DND-41 (cell line): ENCODE results near the gene LPCAT2.

ENCODE experiments used
- CTCF ChIP-seq: IDR thresholded peaks from 2 replicates; pipeline ENCODE4 v1.5.1; 2012; ENCODE audit warnings: borderline replicate concordance, low read length, moderate library complexity, mild to moderate bottlenecking; ENCODE audit not compliant: poor library complexity, severe bottlenecking; ENCODE audit errors: extremely low read depth
- EZH2 ChIP-seq: IDR thresholded peaks from 3 replicates; pipeline ENCODE4 v1.6.1; 2012; ENCODE audit warnings: borderline replicate concordance, low read depth, mild to moderate bottlenecking, moderate library complexity, low read length, inconsistent platforms; ENCODE audit not compliant: severe bottlenecking

GRCh38 chr16:55470533-55471371 is 38.1 kb upstream of the LPCAT2 start:
- TF ChIP-seq EZH2 (no peak), CTCF (no peak)
